GM21423 (cell line): ENCODE results near the gene NEAT1.
A peak's percentile ranks its signal among the peaks of the same experiment; 100 is the strongest.

Experiments used
- ATAC-seq: cut with Tn5 transposase; IDR thresholded peaks from one replicate; pipeline ENCODE4 v1.9.1; 2021; ENCODE audit warnings: mild to moderate bottlenecking, moderate library complexity; ENCODE audit not compliant: unreplicated experiment

Gene NEAT1

DNA sequence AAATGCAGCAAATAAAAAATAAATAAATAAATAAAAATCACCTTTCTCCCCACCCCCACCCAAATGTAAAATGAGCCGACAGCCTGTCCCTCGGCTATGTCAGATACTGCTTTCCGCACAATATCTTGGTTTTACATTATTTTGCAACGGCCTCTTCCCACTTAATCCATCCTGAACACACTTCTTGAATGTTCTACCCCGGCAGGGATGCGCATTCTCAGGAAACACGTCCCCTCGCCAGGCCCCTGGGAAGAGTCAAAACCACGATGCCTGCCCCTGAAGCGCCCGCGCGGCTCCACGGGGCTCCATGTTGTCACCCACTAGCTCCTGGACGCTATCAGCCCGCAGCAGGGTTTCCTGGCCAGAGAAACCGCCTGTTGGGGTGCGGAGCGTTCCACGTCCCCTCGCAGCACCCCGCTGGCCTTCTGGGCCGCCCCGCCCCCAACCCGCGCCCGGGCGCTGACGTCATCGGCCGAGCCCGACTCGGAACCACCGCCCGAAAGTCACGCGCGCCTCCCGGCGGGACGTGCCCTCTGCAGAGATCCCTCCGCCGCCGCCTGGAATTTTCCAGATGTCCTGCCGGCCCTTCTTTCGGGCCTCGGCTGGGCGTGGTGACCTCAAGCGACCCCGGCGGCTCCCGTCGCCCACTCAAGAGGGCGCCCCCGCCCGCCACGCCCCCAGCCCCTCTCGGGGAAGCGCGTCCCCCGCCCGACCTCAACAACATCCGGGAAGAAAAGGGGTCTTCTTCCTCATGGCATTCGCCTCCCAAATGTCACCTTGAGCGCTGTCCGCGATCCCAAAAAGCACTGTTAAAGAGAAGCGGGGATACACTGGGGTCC lies 585 bp upstream of the NEAT1 start:
- peak; percentile 26 for ATAC-seq

DNA sequence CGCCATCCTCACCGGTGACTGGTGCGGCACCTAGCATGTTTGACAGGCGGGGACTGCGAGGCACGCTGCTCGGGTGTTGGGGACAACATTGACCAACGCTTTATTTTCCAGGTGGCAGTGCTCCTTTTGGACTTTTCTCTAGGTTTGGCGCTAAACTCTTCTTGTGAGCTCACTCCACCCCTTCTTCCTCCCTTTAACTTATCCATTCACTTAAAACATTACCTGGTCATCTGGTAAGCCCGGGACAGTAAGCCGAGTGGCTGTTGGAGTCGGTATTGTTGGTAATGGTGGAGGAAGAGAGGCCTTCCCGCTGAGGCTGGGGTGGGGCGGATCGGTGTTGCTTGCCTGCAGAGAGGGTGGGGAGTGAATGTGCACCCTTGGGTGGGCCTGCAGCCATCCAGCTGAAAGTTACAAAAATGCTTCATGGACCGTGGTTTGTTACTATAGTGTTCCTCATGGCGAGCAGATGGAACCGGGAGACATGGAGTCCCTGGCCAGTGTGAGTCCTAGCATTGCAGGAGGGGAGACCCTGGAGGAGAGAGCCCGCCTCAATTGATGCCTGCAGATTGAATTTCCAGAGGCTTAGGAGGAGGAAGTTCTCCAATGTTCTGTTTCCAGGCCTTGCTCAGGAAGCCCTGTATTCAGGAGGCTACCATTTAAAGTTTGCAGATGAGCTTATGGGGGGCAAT lies 1.1 kb downstream of the NEAT1 start:
- no peak for ATAC-seq

- ATAC-seq: no peak
These were observed 1.9 kb downstream of the NEAT1 start for GRCh38 chr11:65424205-65425104.

GRCh38 chr11:65425105-65425970 lies 2.7 kb downstream of the NEAT1 start:
- ATAC-seq: no peak

DNA sequence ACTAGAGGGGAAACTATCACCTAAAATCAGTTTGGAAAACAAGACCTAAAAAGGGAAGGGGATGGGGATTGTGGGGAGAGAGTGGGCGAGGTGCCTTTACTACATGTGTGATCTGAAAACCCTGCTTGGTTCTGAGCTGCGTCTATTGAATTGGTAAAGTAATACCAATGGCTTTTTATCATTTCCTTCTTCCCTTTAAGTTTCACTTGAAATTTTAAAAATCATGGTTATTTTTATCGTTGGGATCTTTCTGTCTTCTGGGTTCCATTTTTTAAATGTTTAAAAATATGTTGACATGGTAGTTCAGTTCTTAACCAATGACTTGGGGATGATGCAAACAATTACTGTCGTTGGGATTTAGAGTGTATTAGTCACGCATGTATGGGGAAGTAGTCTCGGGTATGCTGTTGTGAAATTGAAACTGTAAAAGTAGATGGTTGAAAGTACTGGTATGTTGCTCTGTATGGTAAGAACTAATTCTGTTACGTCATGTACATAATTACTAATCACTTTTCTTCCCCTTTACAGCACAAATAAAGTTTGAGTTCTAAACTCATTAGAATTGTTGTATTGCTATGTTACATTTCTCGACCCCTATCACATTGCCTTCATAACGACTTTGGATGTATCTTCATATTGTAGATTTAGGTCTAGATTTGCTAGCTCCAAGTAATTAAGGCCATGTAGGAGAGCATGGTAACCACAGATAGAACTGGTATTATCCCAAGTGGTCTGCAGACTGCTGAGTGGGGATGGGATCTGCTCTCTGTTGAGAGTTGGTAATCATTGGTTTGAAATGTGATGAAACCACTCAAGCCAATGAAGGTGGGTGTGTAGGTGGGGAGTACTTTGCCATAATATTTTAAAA lies 3.6 kb downstream of the NEAT1 start:
- ATAC-seq: peak; percentile 22

DNA sequence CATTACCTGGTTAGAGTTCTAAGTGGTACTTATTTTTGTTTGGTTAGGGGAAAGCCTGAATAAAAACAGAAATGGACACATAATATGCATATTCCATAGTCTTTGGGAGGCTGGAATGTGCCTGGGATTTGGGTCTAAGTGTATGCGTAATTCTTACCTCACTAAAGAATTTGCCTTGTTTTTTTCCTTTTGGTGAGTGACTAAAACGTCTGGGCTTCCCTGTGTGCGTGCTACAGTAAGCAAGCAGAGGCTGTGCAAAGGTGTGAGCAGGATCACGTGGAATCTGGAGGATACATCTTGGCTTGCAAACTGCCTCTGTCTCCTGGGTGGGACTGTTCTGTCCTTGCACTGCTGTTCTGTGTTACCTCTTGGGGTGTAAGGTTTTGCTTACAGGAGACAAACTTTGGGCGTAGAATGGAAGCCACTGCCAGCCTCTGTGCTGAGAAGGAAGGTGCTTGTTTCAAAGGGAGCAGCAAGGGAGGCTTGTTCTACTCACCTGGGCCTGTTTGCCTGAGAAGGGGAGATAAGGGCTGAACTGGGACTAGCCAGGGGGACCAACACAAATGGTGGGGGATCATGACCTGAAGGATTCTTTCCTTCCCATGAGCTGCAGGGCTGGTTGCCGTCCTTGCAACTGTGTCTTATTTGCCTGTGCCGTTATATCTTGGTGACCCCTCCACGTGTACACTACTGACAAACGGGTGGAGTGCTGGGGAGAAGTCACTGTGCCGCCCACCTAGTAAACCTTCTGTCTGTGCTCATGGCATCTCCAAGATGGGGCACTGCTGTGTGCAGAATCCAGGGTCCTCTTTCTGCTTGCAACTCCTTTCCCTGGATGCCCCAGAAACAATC lies 4.5 kb downstream of the NEAT1 start:
- no peak for ATAC-seq

GRCh38 chr11:65427691-65428577 lies 5.3 kb downstream of the NEAT1 start:
- ATAC-seq: no peak

DNA sequence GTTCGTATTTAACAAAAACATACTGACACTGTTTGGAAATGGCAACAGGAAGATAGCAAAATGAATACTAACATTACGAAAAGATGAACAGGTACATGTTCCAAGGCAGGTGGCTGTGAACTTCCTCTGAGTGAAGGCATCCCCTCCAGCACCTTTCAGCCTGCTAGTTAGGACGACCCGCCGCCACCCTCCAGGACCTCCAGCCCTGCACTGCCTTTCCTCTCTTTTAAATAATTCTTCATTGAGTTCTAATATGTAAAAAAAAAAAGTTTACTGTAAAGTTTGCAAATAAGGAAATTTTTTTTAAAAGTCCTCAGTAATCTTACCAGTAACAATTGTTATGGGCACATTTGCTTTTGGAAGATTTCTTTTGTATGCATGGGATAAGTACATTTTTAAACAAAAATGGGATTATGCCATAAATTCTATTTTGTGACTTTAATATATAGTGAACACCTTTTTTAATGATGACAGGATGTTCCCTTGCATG lies 6.0 kb downstream of the NEAT1 start:
- ATAC-seq: no peak

DNA sequence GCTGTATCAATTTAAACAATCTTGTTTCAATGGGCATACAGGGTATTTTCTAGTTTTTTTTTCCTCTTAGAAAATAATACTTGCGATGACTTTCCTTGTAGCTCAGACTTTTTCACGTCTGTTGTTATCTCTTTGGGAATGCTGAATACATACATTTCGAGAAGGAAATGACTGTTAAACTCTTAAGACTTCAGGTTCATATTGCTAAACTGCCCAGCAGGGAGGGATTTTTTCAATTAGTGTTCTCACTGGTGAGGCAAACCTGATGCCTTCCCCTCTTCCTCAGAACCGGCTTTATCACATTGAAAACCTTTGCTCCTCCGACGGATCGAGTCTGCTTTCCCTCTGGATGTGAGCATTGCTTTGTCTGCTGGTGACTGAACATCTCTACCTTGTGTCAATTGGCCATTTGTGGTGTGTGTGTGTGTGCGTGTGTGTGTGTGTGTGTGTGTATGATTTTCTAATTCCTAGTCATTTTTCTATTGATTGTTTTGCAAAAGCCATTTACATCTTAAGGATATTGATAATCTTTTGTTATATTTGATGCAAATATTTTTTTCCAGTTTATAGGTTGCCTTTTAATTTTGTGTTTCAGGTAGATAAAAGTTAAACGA lies 6.6 kb downstream of the NEAT1 start:
- ATAC-seq: no peak

GRCh38 chr11:65429724-65430405 lies 7.3 kb downstream of the NEAT1 start:
- no peak for ATAC-seq

DNA sequence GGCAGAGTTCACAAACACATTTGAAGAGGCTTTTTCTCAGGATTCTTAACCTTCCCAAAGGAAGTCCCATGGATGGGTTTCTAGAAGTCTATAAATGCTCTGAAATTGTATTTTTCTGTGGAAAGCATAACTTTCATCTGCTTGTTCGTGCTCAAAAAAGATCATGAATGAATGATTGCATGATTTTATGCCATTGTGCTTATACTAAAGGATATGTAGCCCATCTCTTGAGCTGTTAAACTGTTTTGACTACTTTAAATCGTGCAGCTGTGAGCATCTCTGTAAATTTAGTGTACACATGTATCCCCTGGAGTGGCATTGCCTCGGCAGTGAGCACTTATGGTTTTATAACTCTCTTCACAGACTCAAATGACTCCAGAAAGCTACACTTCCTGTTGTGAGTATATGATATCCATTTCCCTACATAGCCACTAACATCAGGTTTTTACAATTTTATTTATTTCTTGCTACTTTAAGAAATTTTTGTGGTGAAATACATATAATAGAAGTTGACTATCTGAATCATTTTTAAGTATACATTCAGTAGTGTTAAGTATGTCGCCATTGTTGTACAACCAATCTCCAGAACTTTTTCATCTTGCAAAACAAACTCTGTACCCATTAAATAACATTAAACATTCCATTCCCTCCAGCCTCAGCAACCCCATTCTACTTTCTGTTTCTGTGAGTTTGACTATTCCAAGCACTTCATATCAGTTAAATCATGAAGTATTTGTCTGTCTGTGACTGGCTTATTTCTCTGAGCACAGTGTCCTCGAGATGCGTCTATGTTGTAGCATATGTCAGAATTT lies 8.0 kb downstream of the NEAT1 start:
- ATAC-seq: no peak

GRCh38 chr11:65431451-65432099 lies 9.0 kb downstream of the NEAT1 start:
- ATAC-seq: peak; percentile 31

DNA sequence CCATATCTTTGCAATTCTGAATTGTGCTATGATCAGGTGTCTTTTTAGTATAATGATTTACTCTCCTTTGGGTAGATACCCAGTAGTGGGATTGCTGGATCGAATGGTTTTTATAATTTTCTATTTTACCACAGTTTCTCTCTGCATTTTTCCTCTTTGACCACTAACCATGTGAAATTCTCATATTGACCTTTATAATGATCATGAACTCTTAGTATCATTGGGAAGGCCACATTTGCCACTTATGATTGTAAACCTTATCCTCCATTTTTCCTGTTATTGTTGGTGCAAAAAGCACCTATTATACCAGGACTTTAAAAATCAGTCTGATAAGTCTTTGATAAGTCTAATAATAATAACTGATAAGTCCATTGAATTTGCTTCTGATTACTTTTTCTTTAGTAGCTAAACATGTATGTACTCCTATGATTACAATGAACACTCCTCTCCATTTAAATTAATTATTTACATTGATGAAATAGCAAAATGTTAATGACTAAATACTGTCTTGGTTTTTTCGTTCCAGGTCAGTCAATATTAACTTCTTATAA lies 9.6 kb downstream of the NEAT1 start:
- no peak for ATAC-seq

- no peak for ATAC-seq
These were observed 10.3 kb downstream of the NEAT1 start for GRCh38 chr11:65432686-65433582.
